GM18907 (cell line): ENCODE data around the gene DNAH8.

Experiments
- ATAC-seq: cut with Tn5 transposase; IDR thresholded peaks from one replicate; pipeline ENCODE4 v1.9.1; 2021; ENCODE audit warnings: mild to moderate bottlenecking, moderate library complexity; ENCODE audit not compliant: unreplicated experiment

Gene DNAH8

GRCh38 chr6:39061182-39061581 lies 346.1 kb downstream of the DNAH8 start:
- ATAC-seq = no peak

- no peak for ATAC-seq
Observed at GRCh38 chr6:39061588-39061987, 346.5 kb downstream of the DNAH8 start.

GRCh38 chr6:39062014-39062740 lies 347.1 kb downstream of the DNAH8 start:
- no peak for ATAC-seq

GRCh38 chr6:39063526-39063925 lies 348.4 kb downstream of the DNAH8 start:
- ATAC-seq = no peak

- no peak for ATAC-seq
Observed at GRCh38 chr6:39065561-39065960, 350.4 kb downstream of the DNAH8 start.

- no peak for ATAC-seq
Observed at GRCh38 chr6:39068391-39068790, 353.3 kb downstream of the DNAH8 start.

GRCh38 chr6:39072830-39073229 lies 357.7 kb downstream of the DNAH8 start:
- ATAC-seq = no peak

GRCh38 chr6:39073471-39074355 lies 358.6 kb downstream of the DNAH8 start:
- ATAC-seq = no peak

- ATAC-seq = no peak
Observed at GRCh38 chr6:39074486-39074885, 359.4 kb downstream of the DNAH8 start.

- no peak for ATAC-seq
Observed at GRCh38 chr6:39075010-39075686, 360.0 kb downstream of the DNAH8 start.

GRCh38 chr6:39075807-39076622 lies 360.9 kb downstream of the DNAH8 start:
- ATAC-seq = no peak

GRCh38 chr6:39076623-39077535 lies 361.8 kb downstream of the DNAH8 start:
- ATAC-seq = no peak

- no peak for ATAC-seq
Observed at GRCh38 chr6:39077882-39078594, 362.9 kb downstream of the DNAH8 start.

- no peak for ATAC-seq
Observed at GRCh38 chr6:39078695-39079094, 363.6 kb downstream of the DNAH8 start.

GRCh38 chr6:39079197-39080125 lies 364.4 kb downstream of the DNAH8 start:
- ATAC-seq = no peak
